ENCODE measurements around the gene RUNX1. TPM values are rescaled to one million over a fixed set of nuclear protein-coding genes. Genes with fewer than 3 reads are reported as not detected.

RUNX1 gene
- total RNA-seq, 2 donors from 2014 or later: 4.9 to 12.5 TPM

DNA sequence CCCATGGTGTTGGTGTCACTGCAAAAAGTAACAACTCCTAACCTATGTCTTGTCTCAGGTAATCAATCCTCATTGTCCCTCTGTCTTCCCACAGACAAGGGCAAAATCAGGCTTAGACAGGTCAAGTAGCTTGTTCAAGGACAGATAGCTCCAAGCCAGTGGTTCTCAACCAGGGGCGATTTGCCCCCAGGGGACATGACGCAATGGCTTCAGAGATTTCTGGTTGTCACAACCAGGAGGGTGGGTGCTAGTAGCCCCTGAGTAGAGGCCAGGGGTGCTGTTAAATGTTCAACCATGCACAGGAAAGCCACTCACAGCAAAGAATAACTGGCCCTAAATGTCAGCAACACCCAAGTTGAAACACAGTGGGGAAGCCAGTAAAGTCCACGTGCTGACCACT is 178.9 kb downstream of the RUNX1 start:
- no peaks in the 10 kb centered on the region for H3K36me3 ChIP-seq (replicated peaks in 1 of 2; ENCODE audit: insufficient read depth in 1 of 2, low read depth in 2 of 2)
- H3K27ac ChIP-seq: no peak overlapping the region
- no peaks in the 10 kb centered on the region for H3K9me3 ChIP-seq
- intact Hi-C loops (cut with DNase I): no loop called here
- WGBS, 2 donors: 70 to 77% methylated on average over 3 of the region's 3 CpGs
- ATAC-seq (no peak), DNase-seq (no peak)
- H3K4me1 ChIP-seq: no peaks in the 10 kb centered on the region
- TF ChIP-seq, protein P1, sequence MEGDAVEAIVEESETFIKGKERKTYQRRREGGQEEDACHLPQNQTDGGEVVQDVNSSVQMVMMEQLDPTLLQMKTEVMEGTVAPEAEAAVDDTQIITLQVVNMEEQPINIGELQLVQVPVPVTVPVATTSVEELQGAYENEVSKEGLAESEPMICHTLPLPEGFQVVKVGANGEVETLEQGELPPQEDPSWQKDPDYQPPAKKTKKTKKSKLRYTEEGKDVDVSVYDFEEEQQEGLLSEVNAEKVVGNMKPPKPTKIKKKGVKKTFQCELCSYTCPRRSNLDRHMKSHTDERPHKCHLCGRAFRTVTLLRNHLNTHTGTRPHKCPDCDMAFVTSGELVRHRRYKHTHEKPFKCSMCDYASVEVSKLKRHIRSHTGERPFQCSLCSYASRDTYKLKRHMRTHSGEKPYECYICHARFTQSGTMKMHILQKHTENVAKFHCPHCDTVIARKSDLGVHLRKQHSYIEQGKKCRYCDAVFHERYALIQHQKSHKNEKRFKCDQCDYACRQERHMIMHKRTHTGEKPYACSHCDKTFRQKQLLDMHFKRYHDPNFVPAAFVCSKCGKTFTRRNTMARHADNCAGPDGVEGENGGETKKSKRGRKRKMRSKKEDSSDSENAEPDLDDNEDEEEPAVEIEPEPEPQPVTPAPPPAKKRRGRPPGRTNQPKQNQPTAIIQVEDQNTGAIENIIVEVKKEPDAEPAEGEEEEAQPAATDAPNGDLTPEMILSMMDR (IDR thresholded peaks at IDR 0.05): no peak
- no peak for TF ChIP-seq POLR2A (IDR thresholded peaks at IDR 0.05)
- H3K4me3 ChIP-seq: no peak overlapping the region
- H3K27me3 ChIP-seq: no peaks in the 10 kb centered on the region

DNA sequence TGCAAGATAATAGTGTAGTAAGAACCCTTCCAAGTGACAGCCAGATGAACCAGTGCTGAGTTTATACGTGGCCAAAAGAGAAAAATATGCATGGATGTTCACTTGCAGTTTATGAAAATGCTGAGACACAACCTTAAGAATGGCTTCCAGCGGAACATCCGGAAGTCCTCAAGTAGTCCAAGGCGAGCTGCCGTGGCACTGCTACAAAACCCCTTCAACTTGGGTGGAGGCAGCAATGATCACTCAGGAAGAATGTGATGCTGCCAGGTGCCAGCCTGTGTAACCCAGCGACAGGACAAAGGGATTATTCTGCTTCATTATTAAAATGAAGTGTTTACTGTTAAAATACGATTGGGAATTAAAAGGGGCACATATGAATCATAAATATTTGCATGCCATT is 179.6 kb downstream of the RUNX1 start:
- TF ChIP-seq POLR2A (IDR thresholded peaks at IDR 0.05): no peak
- TF ChIP-seq, protein P1 (IDR thresholded peaks at IDR 0.05): no peak
- no peaks in the 10 kb centered on the region for H3K4me1 ChIP-seq
- no peak for DNase-seq
- intact Hi-C loops (cut with DNase I): no loop called here
- 74 to 76% methylated on average over 7 of the region's 7 CpGs for WGBS, 2 donors
- H3K27ac ChIP-seq: no peak overlapping the region
- H3K36me3 ChIP-seq (replicated peaks in 1 of 2; ENCODE audit: insufficient read depth in 1 of 2, low read depth in 2 of 2): no peaks in the 10 kb centered on the region
- no peaks in the 10 kb centered on the region for H3K9me3 ChIP-seq
- no peak for ATAC-seq
- H3K4me3 ChIP-seq: no peak overlapping the region
- H3K27me3 ChIP-seq: no peaks in the 10 kb centered on the region

DNA sequence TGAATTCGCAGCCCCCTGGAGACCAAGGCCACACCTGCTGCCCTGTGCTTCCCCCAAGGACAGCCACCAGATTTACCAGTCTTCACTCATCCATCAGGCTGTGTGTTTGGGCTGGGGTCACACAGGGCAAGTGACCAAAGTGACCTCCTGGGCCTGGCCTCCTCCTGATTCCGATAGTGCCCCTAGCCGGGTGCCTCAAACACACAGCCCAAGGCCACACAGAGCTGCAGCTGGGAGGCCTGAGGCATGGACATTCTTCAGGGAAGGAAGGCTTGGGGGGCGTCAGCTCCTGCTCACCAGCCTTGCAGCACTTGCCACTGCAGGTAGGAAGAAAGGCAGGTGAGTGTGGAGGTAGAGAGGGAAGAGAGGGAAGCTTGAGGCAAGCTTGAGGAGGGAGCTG is 181.3 kb downstream of the RUNX1 start:
- Histone ChIP-seq H3K9me3 (no peaks in the 10 kb centered on the region), H3K4me3 (no peak overlapping the region), H3K36me3 (replicated peaks in 1 of 2; ENCODE audit: insufficient read depth in 1 of 2, low read depth in 2 of 2) (no peaks in the 10 kb centered on the region), H3K27me3 (no peaks in the 10 kb centered on the region), H3K27ac (no peak overlapping the region), H3K4me1 (no peaks in the 10 kb centered on the region)
- no peak for DNase-seq
- intact Hi-C loops (cut with DNase I): no loop called here
- TF ChIP-seq, protein P1 (IDR thresholded peaks at IDR 0.05): no peak
- no peak for TF ChIP-seq POLR2A (IDR thresholded peaks at IDR 0.05)
- ATAC-seq: no peak
- WGBS, 2 donors: 76 to 79% methylated on average over 4 of the region's 4 CpGs

DNA sequence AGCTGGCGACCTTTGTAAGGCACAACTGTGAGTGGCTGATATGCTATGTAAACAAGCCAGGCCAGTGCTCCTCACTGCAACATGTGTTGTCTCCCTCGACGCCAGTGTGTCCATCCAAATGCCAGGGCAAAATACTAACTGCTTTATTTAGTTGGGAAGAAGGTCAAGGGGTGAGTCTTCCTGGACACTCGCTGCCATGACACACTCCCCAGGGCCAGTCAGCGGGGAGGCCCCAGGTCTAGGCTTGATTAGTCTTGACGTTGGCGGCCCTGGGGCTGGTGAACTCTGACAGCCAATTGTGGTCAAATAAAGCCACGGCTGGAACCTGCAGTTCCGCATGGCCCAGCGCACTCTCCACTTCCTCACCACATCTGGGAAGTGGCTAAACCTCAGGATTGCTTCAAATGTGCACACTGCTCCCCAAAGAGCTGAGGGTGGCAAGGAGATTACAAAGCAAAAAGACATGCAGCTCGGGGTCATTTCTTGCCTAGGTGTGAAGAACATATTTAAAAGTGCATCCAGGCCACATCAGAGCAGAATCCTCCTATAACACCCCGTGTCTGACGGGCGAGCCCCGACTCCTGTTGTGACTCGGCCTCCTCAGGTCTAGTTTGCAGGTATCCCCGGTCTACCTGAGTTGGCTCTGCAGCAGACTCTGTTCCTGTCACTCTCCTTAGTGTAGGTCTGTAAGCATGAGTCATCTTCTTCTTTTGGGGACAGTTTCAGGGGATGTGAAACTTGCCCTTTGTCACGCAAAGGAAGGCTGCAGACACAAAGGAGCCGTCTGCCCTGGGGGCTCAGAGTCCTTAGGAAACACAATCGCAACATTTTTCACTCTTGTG is 183.5 kb downstream of the RUNX1 start:
- Histone ChIP-seq H3K27ac (no peak overlapping the region), H3K4me3 (no peak overlapping the region), H3K4me1 (no peaks in the 10 kb centered on the region), H3K27me3 (no peaks in the 10 kb centered on the region), H3K9me3 (no peaks in the 10 kb centered on the region), H3K36me3 (replicated peaks in 1 of 2; ENCODE audit: insufficient read depth in 1 of 2, low read depth in 2 of 2) (no peaks in the 10 kb centered on the region)
- no peak for ATAC-seq
- intact Hi-C loops (cut with DNase I): no loop called here
- TF ChIP-seq, protein P1 (IDR thresholded peaks at IDR 0.05): no peak
- no peak for TF ChIP-seq POLR2A (IDR thresholded peaks at IDR 0.05)
- peak in 2 of 4 donors; percentile 18 to 62 for DNase-seq
- 65 to 89% methylated on average over 9 to 20 of the region's 20 CpGs for WGBS, 2 donors
